ENCODE data around the gene FAM240B. TPM values are rescaled to one million over a fixed set of nuclear protein-coding genes. Genes with fewer than 3 reads are reported as not detected.

The FAM240B gene
- total RNA-seq (2014; rRNA removed; shearing (Covaris generic)) (not detected in 2 replicates), polyA plus RNA-seq (2016; fragmentation: Nextera tagmentation; extraction: Ambion mirVana) (not detected in 2 replicates)
- long read RNA-seq = 0 reads

DNA sequence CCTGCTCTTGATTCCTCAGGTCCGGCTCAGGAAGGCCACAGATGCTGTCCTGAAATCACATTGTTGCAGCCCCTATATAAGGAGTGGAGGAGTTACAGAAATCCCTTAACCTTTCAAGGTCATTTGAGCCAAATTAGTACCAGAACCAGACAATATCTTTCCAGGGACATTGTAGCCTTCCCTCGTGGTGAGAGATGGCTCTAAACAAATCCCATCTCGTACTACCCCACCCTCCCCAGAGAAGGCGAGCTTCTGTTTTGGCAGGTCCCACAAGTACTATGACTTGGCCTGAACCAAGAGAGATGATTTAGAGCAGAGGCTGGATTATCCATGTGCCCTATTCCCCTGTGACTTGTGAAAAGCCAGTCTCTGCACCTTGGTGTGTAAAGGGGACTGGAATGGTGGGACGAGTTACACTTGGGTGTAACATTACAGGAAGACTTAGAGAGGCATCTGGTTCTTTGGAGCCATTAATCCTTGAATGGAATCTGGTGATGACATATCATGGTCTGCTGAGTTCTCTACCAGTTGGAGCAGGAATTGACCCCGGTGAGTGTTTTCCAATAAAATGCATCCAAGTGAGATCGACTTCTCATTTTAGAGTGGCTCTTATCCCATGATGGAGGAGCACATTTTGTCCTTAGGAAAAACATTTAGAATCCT is at the start of gene FAM240B:
Gene FAM240B (minus strand): TSS at position 51 of the 663 bp plus-strand sequence. CDS start 16,134 bp downstream, outside the sequence.
- H3K27me3 Mint-ChIP-seq (ENCODE audit: insufficient read depth, low read depth, poor library complexity) = peaks cover 2% of the 10 kb centered on the region
- ATAC-seq = no peak
- Histone ChIP-seq H3K27me3 (ENCODE audit: insufficient read depth) (no peaks in the 10 kb centered on the region), H3K4me1 (ENCODE audit: insufficient read depth) (no peaks in the 10 kb centered on the region), H3K4me3 (no peak within 1 kb of the TSS), H3K4me2 (no peak within 1 kb of the TSS), H3K79me2 (replicated peaks; ENCODE audit: insufficient read depth) (no peaks in the 10 kb centered on the region), H3K9me2 (ENCODE audit: insufficient read depth) (no peaks in the 10 kb centered on the region), H4K20me1 (replicated peaks; ENCODE audit: insufficient read depth) (no peaks in the 10 kb centered on the region), H3K27ac (ENCODE audit: low read depth) (no peak within 1 kb of the TSS), H3K36me3 (ENCODE audit: insufficient read depth) (no peaks in the 10 kb centered on the region), H3F3A (replicated peaks; ENCODE audit: low read depth) (no peaks in the 10 kb centered on the region), H2AFZ (no peak within 1 kb of the TSS)
- no peaks in the 10 kb centered on the region for H3K36me3 Mint-ChIP-seq (ENCODE audit: low read depth)
- DNase-seq (ENCODE audit: low spot score) = no peak
- H3K27ac Mint-ChIP-seq = no peak within 1 kb of the TSS
- no peak within 1 kb of the TSS for H3K4me3 Mint-ChIP-seq
- peaks cover 3% of the 10 kb centered on the region; the same call in 1 of the 3 replicates for H3K4me1 Mint-ChIP-seq
- TF ChIP-seq, protein P1, sequence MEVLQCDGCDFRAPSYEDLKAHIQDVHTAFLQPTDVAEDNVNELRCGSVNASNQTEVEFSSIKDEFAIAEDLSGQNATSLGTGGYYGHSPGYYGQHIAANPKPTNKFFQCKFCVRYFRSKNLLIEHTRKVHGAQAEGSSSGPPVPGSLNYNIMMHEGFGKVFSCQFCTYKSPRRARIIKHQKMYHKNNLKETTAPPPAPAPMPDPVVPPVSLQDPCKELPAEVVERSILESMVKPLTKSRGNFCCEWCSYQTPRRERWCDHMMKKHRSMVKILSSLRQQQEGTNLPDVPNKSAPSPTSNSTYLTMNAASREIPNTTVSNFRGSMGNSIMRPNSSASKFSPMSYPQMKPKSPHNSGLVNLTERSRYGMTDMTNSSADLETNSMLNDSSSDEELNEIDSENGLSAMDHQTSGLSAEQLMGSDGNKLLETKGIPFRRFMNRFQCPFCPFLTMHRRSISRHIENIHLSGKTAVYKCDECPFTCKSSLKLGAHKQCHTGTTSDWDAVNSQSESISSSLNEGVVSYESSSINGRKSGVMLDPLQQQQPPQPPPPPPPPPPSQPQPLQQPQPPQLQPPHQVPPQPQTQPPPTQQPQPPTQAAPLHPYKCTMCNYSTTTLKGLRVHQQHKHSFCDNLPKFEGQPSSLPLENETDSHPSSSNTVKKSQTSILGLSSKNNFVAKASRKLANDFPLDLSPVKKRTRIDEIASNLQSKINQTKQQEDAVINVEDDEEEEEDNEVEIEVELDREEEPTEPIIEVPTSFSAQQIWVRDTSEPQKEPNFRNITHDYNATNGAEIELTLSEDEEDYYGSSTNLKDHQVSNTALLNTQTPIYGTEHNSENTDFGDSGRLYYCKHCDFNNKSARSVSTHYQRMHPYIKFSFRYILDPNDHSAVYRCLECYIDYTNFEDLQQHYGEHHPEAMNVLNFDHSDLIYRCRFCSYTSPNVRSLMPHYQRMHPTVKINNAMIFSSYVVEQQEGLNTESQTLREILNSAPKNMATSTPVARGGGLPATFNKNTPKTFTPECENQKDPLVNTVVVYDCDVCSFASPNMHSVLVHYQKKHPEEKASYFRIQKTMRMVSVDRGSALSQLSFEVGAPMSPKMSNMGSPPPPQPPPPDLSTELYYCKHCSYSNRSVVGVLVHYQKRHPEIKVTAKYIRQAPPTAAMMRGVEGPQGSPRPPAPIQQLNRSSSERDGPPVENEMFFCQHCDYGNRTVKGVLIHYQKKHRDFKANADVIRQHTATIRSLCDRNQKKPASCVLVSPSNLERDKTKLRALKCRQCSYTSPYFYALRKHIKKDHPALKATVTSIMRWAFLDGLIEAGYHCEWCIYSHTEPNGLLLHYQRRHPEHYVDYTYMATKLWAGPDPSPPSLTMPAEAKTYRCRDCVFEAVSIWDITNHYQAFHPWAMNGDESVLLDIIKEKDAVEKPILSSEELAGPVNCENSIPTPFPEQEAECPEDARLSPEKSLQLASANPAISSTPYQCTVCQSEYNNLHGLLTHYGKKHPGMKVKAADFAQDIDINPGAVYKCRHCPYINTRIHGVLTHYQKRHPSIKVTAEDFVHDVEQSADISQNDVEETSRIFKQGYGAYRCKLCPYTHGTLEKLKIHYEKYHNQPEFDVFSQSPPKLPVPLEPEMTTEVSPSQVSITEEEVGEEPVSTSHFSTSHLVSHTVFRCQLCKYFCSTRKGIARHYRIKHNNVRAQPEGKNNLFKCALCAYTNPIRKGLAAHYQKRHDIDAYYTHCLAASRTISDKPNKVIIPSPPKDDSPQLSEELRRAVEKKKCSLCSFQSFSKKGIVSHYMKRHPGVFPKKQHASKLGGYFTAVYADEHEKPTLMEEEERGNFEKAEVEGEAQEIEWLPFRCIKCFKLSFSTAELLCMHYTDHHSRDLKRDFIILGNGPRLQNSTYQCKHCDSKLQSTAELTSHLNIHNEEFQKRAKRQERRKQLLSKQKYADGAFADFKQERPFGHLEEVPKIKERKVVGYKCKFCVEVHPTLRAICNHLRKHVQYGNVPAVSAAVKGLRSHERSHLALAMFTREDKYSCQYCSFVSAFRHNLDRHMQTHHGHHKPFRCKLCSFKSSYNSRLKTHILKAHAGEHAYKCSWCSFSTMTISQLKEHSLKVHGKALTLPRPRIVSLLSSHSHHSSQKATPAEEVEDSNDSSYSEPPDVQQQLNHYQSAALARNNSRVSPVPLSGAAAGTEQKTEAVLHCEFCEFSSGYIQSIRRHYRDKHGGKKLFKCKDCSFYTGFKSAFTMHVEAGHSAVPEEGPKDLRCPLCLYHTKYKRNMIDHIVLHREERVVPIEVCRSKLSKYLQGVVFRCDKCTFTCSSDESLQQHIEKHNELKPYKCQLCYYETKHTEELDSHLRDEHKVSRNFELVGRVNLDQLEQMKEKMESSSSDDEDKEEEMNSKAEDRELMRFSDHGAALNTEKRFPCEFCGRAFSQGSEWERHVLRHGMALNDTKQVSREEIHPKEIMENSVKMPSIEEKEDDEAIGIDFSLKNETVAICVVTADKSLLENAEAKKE (CRISPR knock-in tag; IDR thresholded peaks at IDR 0.05) = no peak
- TF ChIP-seq STAT1 (IDR thresholded peaks at IDR 0.05; ENCODE audit: unreplicated experiment) = no peak
- no peak for TF ChIP-seq NANOG (IDR thresholded peaks at IDR 0.05; ENCODE audit: borderline replicate concordance)
- TF ChIP-seq, protein P2, sequence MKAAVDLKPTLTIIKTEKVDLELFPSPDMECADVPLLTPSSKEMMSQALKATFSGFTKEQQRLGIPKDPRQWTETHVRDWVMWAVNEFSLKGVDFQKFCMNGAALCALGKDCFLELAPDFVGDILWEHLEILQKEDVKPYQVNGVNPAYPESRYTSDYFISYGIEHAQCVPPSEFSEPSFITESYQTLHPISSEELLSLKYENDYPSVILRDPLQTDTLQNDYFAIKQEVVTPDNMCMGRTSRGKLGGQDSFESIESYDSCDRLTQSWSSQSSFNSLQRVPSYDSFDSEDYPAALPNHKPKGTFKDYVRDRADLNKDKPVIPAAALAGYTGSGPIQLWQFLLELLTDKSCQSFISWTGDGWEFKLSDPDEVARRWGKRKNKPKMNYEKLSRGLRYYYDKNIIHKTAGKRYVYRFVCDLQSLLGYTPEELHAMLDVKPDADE (IDR thresholded peaks at IDR 0.05) = no peak
- no peak for TF ChIP-seq EZH2 (IDR thresholded peaks at IDR 0.05; ENCODE audit: low read depth, unreplicated experiment)
- no peak for TF ChIP-seq ZNF331 (CRISPR knock-in tag; IDR thresholded peaks at IDR 0.05; ENCODE audit: low read depth)
- TF ChIP-seq POLR2AphosphoS5 (IDR thresholded peaks at IDR 0.05; ENCODE audit: low read depth) = no peak
- no peak for TF ChIP-seq EZH2phosphoT487 (IDR thresholded peaks at IDR 0.05; ENCODE audit: unreplicated experiment)
- H3K9me3 Mint-ChIP-seq = no peaks in the 10 kb centered on the region

Measured in GM23338 (cell line).